ENCODE results near the gene EYS. TPM values are rescaled to one million over a fixed set of nuclear protein-coding genes. Genes with fewer than 3 reads are reported as not detected.

The EYS gene
- total and polyA plus RNA-seq, 2 of the 8 experiments (the other 6 are each of a cell fraction or from before 2014, with no cell fraction given) = 0.05 to 0.13 TPM

GRCh38 chr6:64000818-64001491 lies 1706.1 kb downstream of the EYS start (continued):
- TF ChIP-seq CHD7 (IDR thresholded peaks at IDR 0.05; ENCODE audit: insufficient replicate concordance, low read length) (no peak), KDM5A (IDR thresholded peaks at IDR 0.05; ENCODE audit: low read length) (no peak), FOSL1 (IDR thresholded peaks at IDR 0.05; ENCODE audit: insufficient read depth, low read depth, low read length) (no peak), JUND (IDR thresholded peaks at IDR 0.05; ENCODE audit: low read length) (no peak), BRCA1 (IDR thresholded peaks at IDR 0.05; ENCODE audit: low read depth, low read length) (no peak), NANOG (IDR thresholded peaks at IDR 0.05; ENCODE audit: insufficient read depth, low read depth, low read length, poor library complexity, severe bottlenecking) (no peak), NRF1 (IDR thresholded peaks at IDR 0.05; ENCODE audit: low read depth, low read length) (no peak), MAX (IDR thresholded peaks at IDR 0.05) (no peak), SP4 (IDR thresholded peaks at IDR 0.05; ENCODE audit: low read length) (no peak), RFX5 (IDR thresholded peaks at IDR 0.05; ENCODE audit: borderline replicate concordance, low read depth, low read length) (no peak)

All from H1 (cell line).